ENCODE measurements around the gene SKOR2.

GRCh38 chr18:47287911-47288585 is 36.6 kb upstream of the SKOR2 start:
- TF ChIP-seq CTCF (IDR thresholded peaks at IDR 0.05): no peak
- no peak for TF ChIP-seq ZFX (IDR thresholded peaks at IDR 0.05; ENCODE audit: borderline replicate concordance)
